ENCODE data around the gene SVIP. TPM values are rescaled to one million over a fixed set of nuclear protein-coding genes. Genes with fewer than 3 reads are reported as not detected.

The SVIP gene
- total RNA-seq, 1 donor from 2014 or later: 15.9 TPM

- H3K27me3 Mint-ChIP-seq (ENCODE audit: low read depth, unreplicated experiment): no peaks in the 10 kb centered on the region
Measured at GRCh38 chr11:22802861-22803260, 26.7 kb downstream of the SVIP start.

DNA sequence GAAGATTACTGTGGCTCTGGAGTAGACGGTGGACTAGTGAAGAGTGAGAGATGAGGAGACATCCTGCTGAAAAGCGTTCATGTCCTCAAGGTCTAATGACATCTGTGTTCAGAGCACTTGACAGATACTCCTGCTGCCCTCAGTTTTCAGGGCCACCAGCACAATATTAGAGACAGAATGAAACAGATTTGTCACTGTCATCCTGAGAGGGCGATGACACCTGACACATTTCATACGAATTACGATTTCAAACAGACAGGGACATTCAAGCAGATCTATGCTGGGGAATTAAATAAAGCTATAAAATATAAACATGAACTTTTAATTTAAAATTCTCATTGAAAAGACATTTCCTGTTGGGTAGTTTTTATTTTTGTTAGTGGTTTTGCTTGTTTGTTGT lies 29.1 kb downstream of the SVIP start:
- Histone ChIP-seq H3K27ac (ENCODE audit: low read depth, low read length) (no peak overlapping the region), H3K27me3 (ENCODE audit: insufficient read depth, low read length) (no peaks in the 10 kb centered on the region), H4K20me1 (ENCODE audit: insufficient read depth, low read length) (no peaks in the 10 kb centered on the region), H3K4me1 (ENCODE audit: insufficient read depth, low read length) (peaks cover 3% of the 10 kb centered on the region), H3K9ac (ENCODE audit: low read length) (no peak overlapping the region), H3K36me3 (ENCODE audit: insufficient read depth, low read length) (no peaks in the 10 kb centered on the region), H3K4me3 (ENCODE audit: insufficient read depth, low read depth, low read length) (no peak overlapping the region), H3K9me3 (ENCODE audit: insufficient read depth, low read depth, low read length) (no peaks in the 10 kb centered on the region), H3K4me2 (ENCODE audit: low read length) (no peak overlapping the region), H2AFZ (ENCODE audit: low read depth, low read length) (no peak overlapping the region), H3K79me2 (ENCODE audit: insufficient read depth, low read length) (no peaks in the 10 kb centered on the region)
- no peak for DNase-seq (ENCODE audit: low read depth)
- no peak for FAIRE-seq
- H3K36me3 Mint-ChIP-seq (ENCODE audit: low read depth, unreplicated experiment): no peaks in the 10 kb centered on the region
- peaks cover 6% of the 10 kb centered on the region for H3K4me1 Mint-ChIP-seq (ENCODE audit: low read depth, unreplicated experiment)
- no peak overlapping the region for H3K27ac Mint-ChIP-seq (ENCODE audit: unreplicated experiment)
- no peaks in the 10 kb centered on the region for H3K9me3 Mint-ChIP-seq (ENCODE audit: unreplicated experiment)
- no peak overlapping the region for H3K4me3 Mint-ChIP-seq (ENCODE audit: unreplicated experiment)
- TF ChIP-seq EZH2 (IDR thresholded peaks at IDR 0.05; ENCODE audit: insufficient read depth, low read length): no peak
- TF ChIP-seq, protein P1, sequence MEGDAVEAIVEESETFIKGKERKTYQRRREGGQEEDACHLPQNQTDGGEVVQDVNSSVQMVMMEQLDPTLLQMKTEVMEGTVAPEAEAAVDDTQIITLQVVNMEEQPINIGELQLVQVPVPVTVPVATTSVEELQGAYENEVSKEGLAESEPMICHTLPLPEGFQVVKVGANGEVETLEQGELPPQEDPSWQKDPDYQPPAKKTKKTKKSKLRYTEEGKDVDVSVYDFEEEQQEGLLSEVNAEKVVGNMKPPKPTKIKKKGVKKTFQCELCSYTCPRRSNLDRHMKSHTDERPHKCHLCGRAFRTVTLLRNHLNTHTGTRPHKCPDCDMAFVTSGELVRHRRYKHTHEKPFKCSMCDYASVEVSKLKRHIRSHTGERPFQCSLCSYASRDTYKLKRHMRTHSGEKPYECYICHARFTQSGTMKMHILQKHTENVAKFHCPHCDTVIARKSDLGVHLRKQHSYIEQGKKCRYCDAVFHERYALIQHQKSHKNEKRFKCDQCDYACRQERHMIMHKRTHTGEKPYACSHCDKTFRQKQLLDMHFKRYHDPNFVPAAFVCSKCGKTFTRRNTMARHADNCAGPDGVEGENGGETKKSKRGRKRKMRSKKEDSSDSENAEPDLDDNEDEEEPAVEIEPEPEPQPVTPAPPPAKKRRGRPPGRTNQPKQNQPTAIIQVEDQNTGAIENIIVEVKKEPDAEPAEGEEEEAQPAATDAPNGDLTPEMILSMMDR (IDR thresholded peaks at IDR 0.05; ENCODE audit: insufficient read depth, low read depth, low read length): no peak
- H3K27me3 Mint-ChIP-seq (ENCODE audit: low read depth, unreplicated experiment): no peaks in the 10 kb centered on the region

More at GRCh38 chr11:22802861-22803260, 26.7 kb downstream of the SVIP start:
- no peaks in the 10 kb centered on the region for H3K36me3 ChIP-seq (ENCODE audit: insufficient read depth, low read length)
- no peak overlapping the region for H2AFZ ChIP-seq (ENCODE audit: low read depth, low read length)
- no peaks in the 10 kb centered on the region for H3K79me2 ChIP-seq (ENCODE audit: insufficient read depth, low read length)
- DNase-seq (ENCODE audit: low read depth) (no peak), FAIRE-seq (no peak)
- H3K4me3 ChIP-seq (ENCODE audit: insufficient read depth, low read depth, low read length): no peak overlapping the region
- H3K4me2 ChIP-seq (ENCODE audit: low read length): no peak overlapping the region
- no peaks in the 10 kb centered on the region for H3K9me3 Mint-ChIP-seq (ENCODE audit: unreplicated experiment)
- H3K9ac ChIP-seq (ENCODE audit: low read length): no peak overlapping the region
- no peak overlapping the region for H3K27ac Mint-ChIP-seq (ENCODE audit: unreplicated experiment)
- no peaks in the 10 kb centered on the region for H3K4me1 ChIP-seq (ENCODE audit: insufficient read depth, low read length)
- no peak for TF ChIP-seq EZH2 (IDR thresholded peaks at IDR 0.05; ENCODE audit: insufficient read depth, low read length)
- TF ChIP-seq, protein P1 (IDR thresholded peaks at IDR 0.05; ENCODE audit: insufficient read depth, low read depth, low read length): no peak
- H3K9me3 ChIP-seq (ENCODE audit: insufficient read depth, low read depth, low read length): no peaks in the 10 kb centered on the region
- no peak overlapping the region for H3K4me3 Mint-ChIP-seq (ENCODE audit: unreplicated experiment)
- H3K4me1 Mint-ChIP-seq (ENCODE audit: low read depth, unreplicated experiment): no peaks in the 10 kb centered on the region
- H3K27ac ChIP-seq (ENCODE audit: low read depth, low read length): no peak overlapping the region
- no peaks in the 10 kb centered on the region for H3K36me3 Mint-ChIP-seq (ENCODE audit: low read depth, unreplicated experiment)
- no peaks in the 10 kb centered on the region for H3K27me3 ChIP-seq (ENCODE audit: insufficient read depth, low read length)
- no peaks in the 10 kb centered on the region for H4K20me1 ChIP-seq (ENCODE audit: insufficient read depth, low read length)

DNA sequence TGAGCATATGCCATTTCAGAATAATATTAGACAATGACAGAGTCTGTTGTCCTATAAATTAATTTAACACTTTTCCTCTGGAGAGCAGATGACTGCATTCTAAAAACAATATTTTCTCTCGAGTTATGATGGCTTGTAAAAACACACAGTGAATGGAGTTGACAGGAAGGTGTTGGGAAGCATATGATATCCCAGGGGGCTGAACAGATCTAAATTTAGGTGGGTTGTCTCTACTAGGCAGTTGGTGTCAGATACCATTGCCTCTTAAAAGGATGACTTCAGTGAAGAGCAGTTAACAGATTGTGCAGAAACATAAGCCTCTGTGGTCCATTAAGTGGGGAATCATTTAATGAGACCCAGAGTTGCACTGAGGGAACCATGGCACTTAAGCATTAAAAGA lies 30.7 kb downstream of the SVIP start:
- no peak overlapping the region for H3K4me3 Mint-ChIP-seq (ENCODE audit: unreplicated experiment)
- no peaks in the 10 kb centered on the region for H3K9me3 ChIP-seq (ENCODE audit: insufficient read depth, low read depth, low read length)
- H3K36me3 Mint-ChIP-seq (ENCODE audit: low read depth, unreplicated experiment): no peaks in the 10 kb centered on the region
- no peak overlapping the region for H3K4me3 ChIP-seq (ENCODE audit: insufficient read depth, low read depth, low read length)
- H4K20me1 ChIP-seq (ENCODE audit: insufficient read depth, low read length): no peaks in the 10 kb centered on the region
- H3K4me1 ChIP-seq (ENCODE audit: insufficient read depth, low read length): peaks cover 3% of the 10 kb centered on the region
- no peaks in the 10 kb centered on the region for H3K9me3 Mint-ChIP-seq (ENCODE audit: unreplicated experiment)
- no peaks in the 10 kb centered on the region for H3K27me3 Mint-ChIP-seq (ENCODE audit: low read depth, unreplicated experiment)
- H3K36me3 ChIP-seq (ENCODE audit: insufficient read depth, low read length): no peaks in the 10 kb centered on the region
- no peaks in the 10 kb centered on the region for H3K79me2 ChIP-seq (ENCODE audit: insufficient read depth, low read length)
- DNase-seq (ENCODE audit: low read depth) (no peak), FAIRE-seq (no peak)
- H3K27ac ChIP-seq (ENCODE audit: low read depth, low read length): no peak overlapping the region
- peaks cover 6% of the 10 kb centered on the region for H3K4me1 Mint-ChIP-seq (ENCODE audit: low read depth, unreplicated experiment)
- no peak overlapping the region for H3K4me2 ChIP-seq (ENCODE audit: low read length)
- no peaks in the 10 kb centered on the region for H3K27me3 ChIP-seq (ENCODE audit: insufficient read depth, low read length)
- no peak for TF ChIP-seq EZH2 (IDR thresholded peaks at IDR 0.05; ENCODE audit: insufficient read depth, low read length)
- TF ChIP-seq, protein P1 (IDR thresholded peaks at IDR 0.05; ENCODE audit: insufficient read depth, low read depth, low read length): no peak
- H2AFZ ChIP-seq (ENCODE audit: low read depth, low read length): no peak overlapping the region
- no peak overlapping the region for H3K9ac ChIP-seq (ENCODE audit: low read length)
- no peak overlapping the region for H3K27ac Mint-ChIP-seq (ENCODE audit: unreplicated experiment)
